GM19238 (cell line): ENCODE measurements around the gene SEH1L.
"Not testable (repeated sequence)": the region's sequence is repeated elsewhere in the genome, so short reads cannot be mapped to it uniquely, and the experiment has no call there.

ENCODE experiments used
- DNase-seq: peaks from one replicate; pipeline ENCODE4 v3.0.0; 2011; ENCODE audit warnings: low spot score; ENCODE audit not compliant: insufficient read length

SEH1L gene

GRCh38 chr18:12995424-12995823 is 47.6 kb downstream of the SEH1L start:
- DNase-seq = no peak

GRCh38 chr18:12995952-12996477 is 48.2 kb downstream of the SEH1L start:
- DNase-seq = peak; percentile 7

- no peak for DNase-seq
Measured at GRCh38 chr18:12996661-12997292, 49.0 kb downstream of the SEH1L start.

- DNase-seq = not testable (repeated sequence)
Measured at GRCh38 chr18:12997330-12997729, 49.5 kb downstream of the SEH1L start.

GRCh38 chr18:12998332-12999060 is 50.7 kb downstream of the SEH1L start:
- DNase-seq = no peak

GRCh38 chr18:13003466-13003896 is 55.7 kb downstream of the SEH1L start:
- no peak for DNase-seq

- DNase-seq = no peak
Measured at GRCh38 chr18:13004396-13004795, 56.6 kb downstream of the SEH1L start.

- no peak for DNase-seq
Measured at GRCh38 chr18:13005289-13005688, 57.5 kb downstream of the SEH1L start.

GRCh38 chr18:13006531-13007247 is 58.9 kb downstream of the SEH1L start:
- DNase-seq = no peak

GRCh38 chr18:13007248-13007560 is 59.4 kb downstream of the SEH1L start:
- DNase-seq = no peak

- no peak for DNase-seq
Measured at GRCh38 chr18:13011719-13012118, 63.9 kb downstream of the SEH1L start.

- DNase-seq = no peak
Measured at GRCh38 chr18:13014232-13014631, 66.4 kb downstream of the SEH1L start.

- no peak for DNase-seq
Measured at GRCh38 chr18:13014818-13015217, 67.0 kb downstream of the SEH1L start.

- DNase-seq = no peak
Measured at GRCh38 chr18:13017247-13017875, 69.5 kb downstream of the SEH1L start.

- DNase-seq = no peak
Measured at GRCh38 chr18:13018374-13018773, 70.6 kb downstream of the SEH1L start.

- no peak for DNase-seq
Measured at GRCh38 chr18:13019301-13019700, 71.5 kb downstream of the SEH1L start.

- no peak for DNase-seq
Measured at GRCh38 chr18:13022644-13023043, 74.8 kb downstream of the SEH1L start.

GRCh38 chr18:13025233-13025632 is 77.4 kb downstream of the SEH1L start:
- DNase-seq = no peak

GRCh38 chr18:13026583-13027270 is 78.9 kb downstream of the SEH1L start:
- no peak for DNase-seq

GRCh38 chr18:13028869-13029268 is 81.1 kb downstream of the SEH1L start:
- DNase-seq = no peak

- no peak for DNase-seq
Measured at GRCh38 chr18:13032173-13032572, 84.4 kb downstream of the SEH1L start.
